OCI-LY3 (cell line): ENCODE measurements around the gene EIPR1.

ENCODE experiments used
- H2AFZ ChIP-seq: fragments of 200-600, 300-600 bp; shearing (Covaris generic); 2 replicates; pipeline ENCODE4 v1.6.0; 2014; ENCODE audit warnings: antibody characterized with exemption, low read depth, low read length
- H3K27ac ChIP-seq: fragments of 200-600, 300-600 bp; sonication (generic); 2 replicates; pipeline ENCODE4 v1.5.1; 2014; ENCODE audit warnings: mild to moderate bottlenecking, low read length, moderate library complexity, mixed read lengths
- H3K27me3 ChIP-seq: fragments of 200-600, 300-600 bp; sonication (generic); 2 replicates; pipeline ENCODE4 v1.6.1; 2014; ENCODE audit warnings: low read depth, low read length, mixed read lengths
- H3K36me3 ChIP-seq: fragments of 200-600, 300-600 bp; sonication (generic); replicated peaks from 2 replicates; pipeline ENCODE3; 2014; ENCODE audit warnings: low read depth, low read length, mixed read lengths
- H3K4me1 ChIP-seq: fragments of 300-600, 200-600 bp; sonication (generic); 2 replicates; pipeline ENCODE4 v1.6.1; 2014; ENCODE audit warnings: low read length, mixed read lengths
- H3K4me2 ChIP-seq: fragments of 200-600, 300-600 bp; sonication (generic); 2 replicates; pipeline ENCODE4 v1.6.1; 2014; ENCODE audit warnings: low read length, mixed read lengths
- H3K4me3 ChIP-seq: fragments of 300-600, 200-600 bp; sonication (generic); 2 replicates; pipeline ENCODE4 v1.5.1; 2014; ENCODE audit warnings: antibody characterized with exemption, mild to moderate bottlenecking, low read length, moderate library complexity
- H3K79me2 ChIP-seq: fragments of 300-600, 200-600 bp; shearing (Covaris generic); 2 replicates; pipeline ENCODE4 v1.6.1; 2014; ENCODE audit warnings: mild to moderate bottlenecking, low read length, mixed read lengths
- H3K9ac ChIP-seq: fragments of 300-600, 200-600 bp; shearing (Covaris generic); 2 replicates; pipeline ENCODE4 v1.6.0; 2014; ENCODE audit warnings: mild to moderate bottlenecking, low read length, moderate library complexity
- H3K9me3 ChIP-seq: fragments of 200-600, 300-600 bp; shearing (Covaris generic); 2 replicates; pipeline ENCODE4 v1.6.1; 2014; ENCODE audit warnings: low read length, mixed read lengths; ENCODE audit not compliant: insufficient read depth
- H4K20me1 ChIP-seq: fragments of 200-600, 300-600 bp; sonication (generic); 2 replicates; pipeline ENCODE4 v1.6.1; 2016; ENCODE audit warnings: low read length, mixed read lengths; ENCODE audit not compliant: insufficient read depth
- CTCF ChIP-seq: fragments of 200-600, 300-600 bp; sonication (generic); IDR thresholded peaks from 2 replicates; pipeline ENCODE4 v1.5.1; 2014; ENCODE audit warnings: antibody characterized with exemption, low read length, low read depth
- EZH2phosphoT487 ChIP-seq: fragments of 200-600 bp; shearing (Covaris generic); IDR thresholded peaks from 2 replicates; pipeline ENCODE4 v1.6.1; 2018; ENCODE audit warnings: antibody characterized with exemption, mixed run types, low read depth

The EIPR1 gene

GRCh38 chr2:3194828-3195227, 182.8 kb downstream of the EIPR1 start:
- Histone ChIP-seq H3K4me2 (no peak overlapping the region), H3K4me1 (no peaks in the 10 kb centered on the region), H3K4me3 (no peak overlapping the region), H3K9ac (no peak overlapping the region), H2AFZ (no peak overlapping the region), H3K9me3 (no peaks in the 10 kb centered on the region), H4K20me1 (0 out of 2 replicates have a peak, but pooled peaks cover 3% of the 10 kb centered on the region), H3K79me2 (no peaks in the 10 kb centered on the region), H3K27ac (no peak overlapping the region), H3K36me3 (peaks cover 3% of the 10 kb centered on the region), H3K27me3 (no peaks in the 10 kb centered on the region)
- TF ChIP-seq CTCF, result no peak
- no peak for TF ChIP-seq EZH2phosphoT487

- Histone ChIP-seq H3K4me3 (no peak overlapping the region), H4K20me1 (0 out of 2 replicates have a peak, but pooled peaks cover 3% of the 10 kb centered on the region), H3K9me3 (no peaks in the 10 kb centered on the region), H3K36me3 (peaks cover 3% of the 10 kb centered on the region), H3K27me3 (no peaks in the 10 kb centered on the region), H3K9ac (no peak overlapping the region), H3K27ac (no peak overlapping the region), H3K4me1 (no peaks in the 10 kb centered on the region), H3K4me2 (no peak overlapping the region), H2AFZ (no peak overlapping the region), H3K79me2 (no peaks in the 10 kb centered on the region)
- no peak for TF ChIP-seq EZH2phosphoT487
- TF ChIP-seq CTCF, result no peak
These were observed 183.9 kb downstream of the EIPR1 start for GRCh38 chr2:3193443-3194330.

- H3K9ac ChIP-seq, result no peak overlapping the region
- H2AFZ ChIP-seq, result no peak overlapping the region
- TF ChIP-seq EZH2phosphoT487, result no peak
- no peaks in the 10 kb centered on the region for H3K79me2 ChIP-seq
- no peaks in the 10 kb centered on the region for H3K9me3 ChIP-seq
- H3K4me3 ChIP-seq, result no peak overlapping the region
- H3K4me2 ChIP-seq, result no peak overlapping the region
- H3K27me3 ChIP-seq, result no peaks in the 10 kb centered on the region
- peaks cover 3% of the 10 kb centered on the region for H3K36me3 ChIP-seq
- H3K4me1 ChIP-seq, result no peaks in the 10 kb centered on the region
- H3K27ac ChIP-seq, result no peak overlapping the region
- H4K20me1 ChIP-seq, result 0 out of 2 replicates have a peak, but pooled peaks cover 3% of the 10 kb centered on the region
These were observed 184.7 kb downstream of the EIPR1 start for GRCh38 chr2:3192920-3193319.

GRCh38 chr2:3192281-3192818, 185.3 kb downstream of the EIPR1 start:
- Histone ChIP-seq H3K79me2 (no peaks in the 10 kb centered on the region), H3K27me3 (no peaks in the 10 kb centered on the region), H3K9me3 (no peaks in the 10 kb centered on the region), H4K20me1 (no peaks in the 10 kb centered on the region), H3K4me3 (no peak overlapping the region), H3K36me3 (peaks cover 3% of the 10 kb centered on the region), H3K4me2 (no peak overlapping the region), H3K9ac (no peak overlapping the region), H3K27ac (no peak overlapping the region), H2AFZ (no peak overlapping the region), H3K4me1 (no peaks in the 10 kb centered on the region)
- no peak for TF ChIP-seq EZH2phosphoT487
- TF ChIP-seq CTCF, result no peak
